ENCODE data around the gene RAB7A.

RAB7A gene

GRCh38 chr3:128859630-128860029, 133.6 kb downstream of the RAB7A start:
- no peak for DNase-seq

GRCh38 chr3:128861491-128861890, 135.5 kb downstream of the RAB7A start:
- DNase-seq: no peak

GRCh38 chr3:128863560-128863959, 137.6 kb downstream of the RAB7A start:
- DNase-seq: peak; percentile 54
